HTR-8/SVneo (cell line): ENCODE data around the gene PCDHB10.
"Not testable (repeated sequence)": the region's sequence is repeated elsewhere in the genome, so short reads cannot be mapped to it uniquely, and the experiment has no call there.

Experiments
- DNase-seq: peaks from one replicate; pipeline ENCODE4 v3.0.0; 2011; ENCODE audit warnings: low spot score, mixed read lengths; ENCODE audit not compliant: insufficient read length
- FAIRE-seq: peaks from 2 replicates; lab custom pipeline; 2011; peaks lifted over from hg19 to GRCh38; lab: Jason Lieb, UNC

The PCDHB10 gene

GRCh38 chr5:141184117-141184855 is 7.9 kb upstream of the PCDHB10 start:
- FAIRE-seq, DNase-seq: not testable (repeated sequence)

- DNase-seq (peak; percentile 56), FAIRE-seq (no peak)
Measured at GRCh38 chr5:141186897-141187512, 5.1 kb upstream of the PCDHB10 start, which contains the start of gene PCDHB9. Gene PCDHB9, plus strand, starts transcription at chr5:141187161. Its CDS starts 158 bp downstream, at chr5:141187319.

GRCh38 chr5:141188682-141189081 is 3.5 kb upstream of the PCDHB10 start:
- not testable (repeated sequence) for DNase-seq

GRCh38 chr5:141189131-141189530 is 3.0 kb upstream of the PCDHB10 start:
- not testable (repeated sequence) for FAIRE-seq, DNase-seq

More at GRCh38 chr5:141188682-141189081, 3.5 kb upstream of the PCDHB10 start:
- not testable (repeated sequence) for FAIRE-seq

GRCh38 chr5:141194332-141194731 is 2.2 kb downstream of the PCDHB10 start:
- FAIRE-seq, DNase-seq: not testable (repeated sequence)

GRCh38 chr5:141196363-141196762 is 4.2 kb downstream of the PCDHB10 start:
- no peak for FAIRE-seq
- DNase-seq, result no peak

GRCh38 chr5:141199359-141200235 is 7.4 kb downstream of the PCDHB10 start, which contains the start of gene PCDHB11:
Gene PCDHB11, plus strand, starts transcription at chr5:141199627. Its CDS starts 148 bp downstream, at chr5:141199775.
- FAIRE-seq (peak; percentile 86), DNase-seq (peak; percentile 67)

GRCh38 chr5:141201126-141201525 is 9.0 kb downstream of the PCDHB10 start:
- FAIRE-seq, DNase-seq: not testable (repeated sequence)

- not testable (repeated sequence) for DNase-seq, FAIRE-seq
Measured at GRCh38 chr5:141201646-141202045, 9.5 kb downstream of the PCDHB10 start.

- FAIRE-seq, result no peak
Measured at GRCh38 chr5:141208478-141208877, 16.3 kb downstream of the PCDHB10 start, which contains the start of gene PCDHB12. Gene PCDHB12, plus strand, starts transcription at chr5:141208719. Its CDS starts 189 bp downstream, at chr5:141208908.

GRCh38 chr5:141210281-141210680 is 18.1 kb downstream of the PCDHB10 start:
- not testable (repeated sequence) for DNase-seq, FAIRE-seq

More at GRCh38 chr5:141208478-141208877, 16.3 kb downstream of the PCDHB10 start, which contains the start of gene PCDHB12:
- DNase-seq, result peak; percentile 34

GRCh38 chr5:141210849-141211248 is 18.7 kb downstream of the PCDHB10 start:
- not testable (repeated sequence) for FAIRE-seq, DNase-seq

- FAIRE-seq, result peak; percentile 78
- not testable (repeated sequence) for DNase-seq
Measured at GRCh38 chr5:141213656-141214339, 21.6 kb downstream of the PCDHB10 start, which contains the start of gene PCDHB13. Gene PCDHB13, plus strand, starts transcription at chr5:141213919. Its CDS starts 205 bp downstream, at chr5:141214124.

GRCh38 chr5:141214583-141214982 is 22.4 kb downstream of the PCDHB10 start:
- DNase-seq, result not testable (repeated sequence)
- peak; percentile 76 for FAIRE-seq

- not testable (repeated sequence) for FAIRE-seq, DNase-seq
Measured at GRCh38 chr5:141215504-141215903, 23.4 kb downstream of the PCDHB10 start.

GRCh38 chr5:141216035-141216434 is 23.9 kb downstream of the PCDHB10 start:
- not testable (repeated sequence) for DNase-seq, FAIRE-seq

GRCh38 chr5:141223112-141223783 is 31.1 kb downstream of the PCDHB10 start, which contains the start of gene PCDHB14:
Gene PCDHB14, plus strand, starts transcription at chr5:141223343. Its CDS starts 163 bp downstream, at chr5:141223506.
- DNase-seq, result peak; percentile 47
- FAIRE-seq, result no peak

GRCh38 chr5:141224844-141225243 is 32.7 kb downstream of the PCDHB10 start:
- FAIRE-seq, DNase-seq: not testable (repeated sequence)
